COR-L47 (cell line): Measurements from ENCODE around the gene MAB21L2.
A peak's percentile ranks its signal among the peaks of the same experiment; 100 is the strongest.

ENCODE experiments used
- DNase-seq: peaks from one replicate; lab custom pipeline; 2025; lab: John Stamatoyannopoulos, UW

The MAB21L2 gene

GRCh38 chr4:150577796-150578195, 4.2 kb upstream of the MAB21L2 start:
- DNase-seq, result no peak

GRCh38 chr4:150578745-150579501, 3.0 kb upstream of the MAB21L2 start:
- DNase-seq, result no peak

- DNase-seq, result no peak
These were observed 2.3 kb upstream of the MAB21L2 start for GRCh38 chr4:150579551-150580234.

- no peak for DNase-seq
These were observed 1.6 kb upstream of the MAB21L2 start for GRCh38 chr4:150580306-150580705.

- DNase-seq, result no peak
These were observed 820 bp upstream of the MAB21L2 start for GRCh38 chr4:150581056-150581605.

GRCh38 chr4:150581641-150582051, 305 bp upstream of the MAB21L2 start:
- no peak for DNase-seq

GRCh38 chr4:150582873-150583286, 929 bp downstream of the MAB21L2 start:
- no peak for DNase-seq

GRCh38 chr4:150583287-150584110, 1.5 kb downstream of the MAB21L2 start:
- no peak for DNase-seq

GRCh38 chr4:150584111-150584915, 2.4 kb downstream of the MAB21L2 start:
- DNase-seq, result no peak

- DNase-seq, result no peak
These were observed 3.7 kb downstream of the MAB21L2 start for GRCh38 chr4:150585611-150586010.

GRCh38 chr4:150586162-150586810, 4.3 kb downstream of the MAB21L2 start:
- no peak for DNase-seq

- DNase-seq, result no peak
These were observed 6.4 kb downstream of the MAB21L2 start for GRCh38 chr4:150588316-150588715.

- DNase-seq, result no peak
These were observed 7.2 kb downstream of the MAB21L2 start for GRCh38 chr4:150589157-150589556.

- DNase-seq, result no peak
These were observed 8.7 kb downstream of the MAB21L2 start for GRCh38 chr4:150590631-150591030.

GRCh38 chr4:150591406-150591805, 9.5 kb downstream of the MAB21L2 start:
- peak; percentile 10 for DNase-seq

- DNase-seq, result no peak
These were observed 10.0 kb downstream of the MAB21L2 start for GRCh38 chr4:150591904-150592303.

- peak; percentile 35 for DNase-seq
These were observed 12.0 kb downstream of the MAB21L2 start for GRCh38 chr4:150593996-150594395.

GRCh38 chr4:150598909-150599308, 17.0 kb downstream of the MAB21L2 start:
- no peak for DNase-seq

GRCh38 chr4:150599547-150599946, 17.6 kb downstream of the MAB21L2 start:
- no peak for DNase-seq

- DNase-seq, result no peak
These were observed 19.0 kb downstream of the MAB21L2 start for GRCh38 chr4:150600812-150601445.
